LNCaP clone FGC (cell line): ENCODE results near the gene SGSH.

Experiments used
- DNase-seq: peaks from one replicate; pipeline ENCODE4 v3.0.0-alpha.2; 2011; ENCODE audit warnings: low read depth
- H3K4me3 ChIP-seq: 2 replicates; pipeline ENCODE4 v1.5.1; 2011; ENCODE audit warnings: mild to moderate bottlenecking, low read depth, low read length, control low read depth
- TF ChIP-seq, protein P1 (sequence below): IDR thresholded peaks from 2 replicates; pipeline ENCODE4 v1.5.1; 2012; ENCODE audit warnings: mild to moderate bottlenecking; ENCODE audit not compliant: control insufficient read depth, insufficient read depth; ENCODE audit errors: extremely low read depth

SGSH gene

DNA sequence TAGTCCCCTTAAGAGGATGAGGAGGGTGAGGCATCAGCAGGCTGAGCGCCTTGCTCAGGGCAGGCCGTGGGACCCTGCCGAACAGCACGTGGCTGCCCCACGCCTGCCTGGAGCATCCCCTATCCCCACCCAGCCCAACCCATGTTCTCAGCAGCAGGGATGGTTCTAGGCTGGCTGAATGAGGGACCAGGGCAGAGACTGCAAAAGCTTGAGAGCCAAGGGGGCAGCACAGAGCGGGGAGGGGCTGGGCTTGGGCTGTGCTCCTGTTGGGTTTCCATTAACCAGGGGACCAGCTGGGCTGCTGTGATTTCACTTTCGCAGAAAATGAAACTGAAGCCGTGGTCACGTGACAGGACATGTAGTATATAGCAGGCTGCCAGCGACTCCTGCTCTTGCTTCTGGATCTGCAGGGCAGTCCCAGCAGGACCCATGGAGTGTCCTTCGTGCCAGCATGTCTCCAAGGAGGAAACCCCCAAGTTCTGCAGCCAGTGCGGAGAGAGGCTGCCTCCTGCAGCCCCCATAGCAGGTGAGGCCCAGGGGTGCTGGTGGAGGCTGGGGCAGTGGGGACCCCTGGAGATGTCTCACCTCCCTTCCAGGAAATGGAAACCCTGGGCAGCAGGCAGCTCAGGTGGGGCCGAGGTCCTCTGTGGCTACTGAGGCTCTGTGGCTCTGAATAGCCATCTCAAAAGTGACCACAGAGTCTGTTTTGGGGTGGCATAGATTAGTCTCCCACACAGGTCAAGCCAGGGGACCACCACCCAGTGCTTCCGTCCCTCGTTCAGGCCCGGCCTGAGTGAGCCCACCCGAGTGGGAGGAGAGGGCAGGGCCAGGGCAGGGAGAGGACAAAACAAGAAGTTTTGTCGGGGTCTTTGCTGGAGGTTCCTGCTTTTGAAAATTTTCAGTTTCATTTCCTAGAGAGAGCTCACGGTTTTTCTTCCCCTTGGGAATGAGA is 43.4 kb upstream of the SGSH start:
- TF ChIP-seq, protein P1, sequence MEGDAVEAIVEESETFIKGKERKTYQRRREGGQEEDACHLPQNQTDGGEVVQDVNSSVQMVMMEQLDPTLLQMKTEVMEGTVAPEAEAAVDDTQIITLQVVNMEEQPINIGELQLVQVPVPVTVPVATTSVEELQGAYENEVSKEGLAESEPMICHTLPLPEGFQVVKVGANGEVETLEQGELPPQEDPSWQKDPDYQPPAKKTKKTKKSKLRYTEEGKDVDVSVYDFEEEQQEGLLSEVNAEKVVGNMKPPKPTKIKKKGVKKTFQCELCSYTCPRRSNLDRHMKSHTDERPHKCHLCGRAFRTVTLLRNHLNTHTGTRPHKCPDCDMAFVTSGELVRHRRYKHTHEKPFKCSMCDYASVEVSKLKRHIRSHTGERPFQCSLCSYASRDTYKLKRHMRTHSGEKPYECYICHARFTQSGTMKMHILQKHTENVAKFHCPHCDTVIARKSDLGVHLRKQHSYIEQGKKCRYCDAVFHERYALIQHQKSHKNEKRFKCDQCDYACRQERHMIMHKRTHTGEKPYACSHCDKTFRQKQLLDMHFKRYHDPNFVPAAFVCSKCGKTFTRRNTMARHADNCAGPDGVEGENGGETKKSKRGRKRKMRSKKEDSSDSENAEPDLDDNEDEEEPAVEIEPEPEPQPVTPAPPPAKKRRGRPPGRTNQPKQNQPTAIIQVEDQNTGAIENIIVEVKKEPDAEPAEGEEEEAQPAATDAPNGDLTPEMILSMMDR = no peak
- no peak for DNase-seq
- peak overlapping the region; percentile 32 for H3K4me3 ChIP-seq

DNA sequence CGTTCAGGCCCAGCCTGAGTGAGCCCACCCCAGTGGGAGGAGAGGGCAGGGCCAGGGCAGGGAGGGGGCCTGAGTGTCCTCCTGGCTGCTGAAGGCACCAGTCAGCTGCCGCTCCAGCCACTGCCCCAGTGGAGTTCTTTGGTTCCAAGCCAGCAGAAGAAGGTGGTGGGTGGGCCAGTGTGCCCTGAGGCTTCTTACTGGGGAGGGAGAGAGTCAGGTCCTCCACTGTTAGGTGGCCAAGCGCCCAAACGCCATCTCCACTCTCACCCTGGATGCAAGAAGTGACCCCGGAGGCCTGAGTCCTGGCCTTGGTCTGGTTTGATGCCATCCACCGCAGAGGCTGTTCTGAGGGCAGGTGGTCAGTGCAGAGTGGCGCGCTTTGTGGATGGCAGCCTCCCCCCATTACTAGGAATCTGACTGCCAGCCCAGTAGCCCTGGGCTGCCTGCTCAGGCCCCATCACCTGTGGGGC is 42.7 kb upstream of the SGSH start:
- no peak overlapping the region for H3K4me3 ChIP-seq
- TF ChIP-seq, protein P1 = no peak

DNA sequence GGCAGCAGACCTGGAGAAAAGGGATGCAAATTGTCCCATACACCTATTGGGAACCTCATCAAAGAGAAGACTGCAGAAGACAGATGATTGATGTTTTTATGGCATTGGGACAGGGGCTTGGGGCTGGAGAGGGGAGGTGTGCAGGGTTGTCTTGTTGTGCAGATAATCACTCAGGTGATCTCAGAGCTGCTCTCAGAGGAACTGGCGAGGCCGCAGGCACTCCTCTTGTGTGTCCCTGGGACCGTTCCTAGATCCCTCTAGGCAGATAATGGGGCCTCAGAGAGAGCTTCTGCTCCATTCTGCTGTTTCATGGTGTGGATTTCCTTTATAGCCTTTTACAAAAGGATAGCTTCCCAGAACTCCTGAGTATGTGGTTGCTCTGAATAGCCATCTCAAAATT is 42.2 kb upstream of the SGSH start:
- no peak overlapping the region for H3K4me3 ChIP-seq
- no peak for DNase-seq
- TF ChIP-seq, protein P1 = no peak

More for the DNA sequence above, 42.7 kb upstream of the SGSH start:
- no peak for DNase-seq

DNA sequence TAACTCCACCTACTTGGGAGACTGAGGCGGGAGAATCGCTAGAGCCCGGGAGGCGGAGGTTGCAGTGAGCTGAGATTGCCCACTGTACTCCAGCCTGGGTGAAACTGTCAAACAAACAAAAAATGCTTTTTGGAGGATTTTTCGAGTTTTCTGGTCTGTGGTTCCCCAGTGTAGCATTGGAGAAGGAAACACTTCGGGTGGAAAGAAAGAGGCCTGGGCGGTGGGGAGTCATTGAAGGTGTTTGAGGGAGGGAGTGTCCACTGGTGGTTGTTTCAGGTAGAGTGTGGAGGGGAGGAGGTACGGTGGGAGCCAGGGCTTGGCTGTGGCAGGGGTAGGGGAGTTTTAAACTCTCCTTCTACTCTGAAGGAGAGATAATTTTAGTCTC is 41.8 kb upstream of the SGSH start:
- TF ChIP-seq, protein P1 = no peak
- H3K4me3 ChIP-seq = peak overlapping the region; percentile 93
- DNase-seq = no peak

DNA sequence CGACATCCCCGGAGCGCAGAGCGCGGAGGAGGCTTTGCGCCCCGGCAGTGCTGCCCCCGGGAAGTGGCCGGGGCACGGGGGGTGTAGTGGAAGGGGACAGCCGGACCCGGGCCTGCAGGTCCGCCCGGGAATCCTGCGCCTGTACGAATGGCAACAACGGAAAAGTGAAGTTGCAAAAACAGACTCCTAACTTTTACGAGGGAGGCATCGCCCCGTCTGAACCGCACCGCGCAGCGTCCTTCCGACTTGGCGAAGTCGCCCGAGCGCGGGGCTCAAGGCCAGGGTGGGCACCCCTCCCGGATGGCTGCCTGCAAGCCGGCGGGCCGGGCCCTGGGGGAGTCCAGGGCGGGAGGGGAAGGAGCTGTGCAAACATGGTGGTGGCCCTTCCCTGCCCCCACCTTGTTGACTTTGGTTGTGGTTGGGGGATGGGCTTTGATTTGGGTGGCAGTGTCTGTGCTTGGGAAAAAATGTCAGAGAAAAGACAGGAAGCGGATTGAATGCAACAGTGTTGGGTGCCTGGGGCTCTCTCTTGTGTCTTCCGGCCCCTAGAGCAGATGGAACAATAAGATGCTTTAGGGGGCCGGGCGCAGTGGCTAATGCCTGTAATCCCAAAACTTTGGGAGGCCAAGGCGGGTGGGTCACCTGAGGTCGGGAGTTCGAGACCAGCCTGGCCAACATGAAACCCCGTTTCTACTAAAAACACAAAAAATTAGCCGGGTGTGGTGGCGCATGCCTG is 41.2 kb upstream of the SGSH start:
- no peak for DNase-seq
- TF ChIP-seq, protein P1 = no peak
- peak overlapping the region; percentile 93 for H3K4me3 ChIP-seq

DNA sequence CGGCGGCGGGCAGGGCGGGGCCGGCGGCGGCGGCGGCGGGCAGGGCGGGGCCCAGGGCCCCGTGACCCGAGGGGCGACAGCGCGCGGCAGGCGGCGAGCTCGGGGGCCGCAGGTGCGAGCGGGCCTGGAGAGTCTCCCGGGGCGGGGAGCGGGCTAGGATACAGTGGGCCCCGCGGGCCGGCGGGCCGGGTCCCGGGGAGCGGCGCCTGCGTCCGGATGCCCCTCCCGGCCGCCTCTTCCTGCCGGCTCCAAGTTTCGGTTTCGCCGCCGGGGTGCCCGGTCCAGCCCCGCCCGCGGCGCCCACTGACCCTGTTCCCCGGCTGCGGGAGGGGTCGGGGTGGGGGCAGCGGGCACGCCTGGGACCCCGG is 40.6 kb upstream of the SGSH start, which contains the start of gene RNF213:
Gene RNF213, plus strand, starts transcription at position 62 of the 368 bp plus-strand sequence. CDS start 2,830 bp downstream, outside the sequence.
- TF ChIP-seq, protein P1 = no peak
- H3K4me3 ChIP-seq = peak within 1 kb of the TSS; percentile 93
- no peak for DNase-seq
